ENCODE measurements around the gene PLCH2.

GRCh38 chr1:2468041-2468472 is 8.0 kb upstream of the PLCH2 start:
- TF ChIP-seq CTCF (IDR thresholded peaks at IDR 0.05) = no peak
- no peak for TF ChIP-seq POLR2A (IDR thresholded peaks at IDR 0.05)
